Measurements from ENCODE around the gene SATB2. TPM values are rescaled to one million over a fixed set of nuclear protein-coding genes. Genes with fewer than 3 reads are reported as not detected.

The SATB2 gene
- total RNA-seq, 4 donors from 2014 or later: 62.0 to 104 (median 91.1) TPM

GRCh38 chr2:199302851-199303250 is 154.9 kb downstream of the SATB2 start:
- no peaks in the 10 kb centered on the region for H3K27me3 ChIP-seq
- TF ChIP-seq CTCF (IDR thresholded peaks at IDR 0.05) (no peak), POLR2A (IDR thresholded peaks at IDR 0.05) (no peak)
- H3K9me3 ChIP-seq: no peaks in the 10 kb centered on the region
- no peak overlapping the region for H3K4me3 ChIP-seq
- H3K27ac ChIP-seq: no peak overlapping the region
- no peaks in the 10 kb centered on the region for H3K4me1 ChIP-seq
- peaks cover 0 to 34% (median 0%) of the 10 kb centered on the region in 3 donors for H3K36me3 ChIP-seq
- no peak for DNase-seq

GRCh38 chr2:199288424-199288823 is 169.3 kb downstream of the SATB2 start:
- H3K36me3 ChIP-seq: no peaks in the 10 kb centered on the region
- H3K9me3 ChIP-seq: no peaks in the 10 kb centered on the region
- H3K4me3 ChIP-seq: no peak overlapping the region
- no peaks in the 10 kb centered on the region for H3K4me1 ChIP-seq
- H3K27ac ChIP-seq: no peak overlapping the region
- no peak for DNase-seq
- no peaks in the 10 kb centered on the region for H3K27me3 ChIP-seq
- TF ChIP-seq CTCF (IDR thresholded peaks at IDR 0.05) (no peak), POLR2A (IDR thresholded peaks at IDR 0.05) (no peak)

GRCh38 chr2:199282309-199282708 is 175.4 kb downstream of the SATB2 start:
- Histone ChIP-seq H3K4me1 (no peaks in the 10 kb centered on the region), H3K4me3 (no peak overlapping the region), H3K36me3 (peaks cover 0 to 5% (median 0%) of the 10 kb centered on the region in 3 donors), H3K27me3 (no peaks in the 10 kb centered on the region), H3K9me3 (no peaks in the 10 kb centered on the region), H3K27ac (no peak overlapping the region)
- no peak for DNase-seq
- no peak for TF ChIP-seq CTCF (IDR thresholded peaks at IDR 0.05)
- no peak for TF ChIP-seq POLR2A (IDR thresholded peaks at IDR 0.05)

- Histone ChIP-seq H3K9me3 (no peaks in the 10 kb centered on the region), H3K36me3 (peaks cover 0 to 5% (median 0%) of the 10 kb centered on the region in 3 donors), H3K27ac (no peak overlapping the region), H3K4me3 (no peak overlapping the region), H3K27me3 (no peaks in the 10 kb centered on the region), H3K4me1 (no peaks in the 10 kb centered on the region)
- no peak for DNase-seq
- TF ChIP-seq POLR2A (IDR thresholded peaks at IDR 0.05) (no peak), CTCF (IDR thresholded peaks at IDR 0.05) (no peak)
Observed at GRCh38 chr2:199279146-199279545, 178.6 kb downstream of the SATB2 start.

- Histone ChIP-seq H3K36me3 (peaks cover 0 to 5% (median 0%) of the 10 kb centered on the region in 3 donors), H3K27me3 (no peaks in the 10 kb centered on the region), H3K4me3 (no peak overlapping the region), H3K9me3 (no peaks in the 10 kb centered on the region), H3K4me1 (no peaks in the 10 kb centered on the region), H3K27ac (no peak overlapping the region)
- TF ChIP-seq POLR2A (IDR thresholded peaks at IDR 0.05) (no peak), CTCF (IDR thresholded peaks at IDR 0.05) (no peak)
- DNase-seq: no peak
Observed at GRCh38 chr2:199278099-199278498, 179.6 kb downstream of the SATB2 start.

GRCh38 chr2:199273042-199273511 is 184.7 kb downstream of the SATB2 start:
- no peak for TF ChIP-seq CTCF (IDR thresholded peaks at IDR 0.05)
- no peak for TF ChIP-seq POLR2A (IDR thresholded peaks at IDR 0.05)
- no peak for DNase-seq
- no peak overlapping the region for H3K4me3 ChIP-seq
- no peaks in the 10 kb centered on the region for H3K4me1 ChIP-seq
- no peak overlapping the region for H3K27ac ChIP-seq
- H3K36me3 ChIP-seq: peaks cover 0 to 16% (median 0%) of the 10 kb centered on the region in 3 donors
- no peaks in the 10 kb centered on the region for H3K27me3 ChIP-seq
- H3K9me3 ChIP-seq: no peaks in the 10 kb centered on the region
